HG02938 (cell line): ENCODE data around the gene HAO2.
A peak's percentile ranks its signal among the peaks of the same experiment; 100 is the strongest.
"Not testable (repeated sequence)": the region's sequence is repeated elsewhere in the genome, so short reads cannot be mapped to it uniquely, and the experiment has no call there.

Experiments
- ATAC-seq: cut with Tn5 transposase; IDR thresholded peaks from one replicate; pipeline ENCODE4 v1.9.1; 2021; ENCODE audit warnings: mild to moderate bottlenecking, moderate library complexity; ENCODE audit not compliant: unreplicated experiment

HAO2 gene

DNA sequence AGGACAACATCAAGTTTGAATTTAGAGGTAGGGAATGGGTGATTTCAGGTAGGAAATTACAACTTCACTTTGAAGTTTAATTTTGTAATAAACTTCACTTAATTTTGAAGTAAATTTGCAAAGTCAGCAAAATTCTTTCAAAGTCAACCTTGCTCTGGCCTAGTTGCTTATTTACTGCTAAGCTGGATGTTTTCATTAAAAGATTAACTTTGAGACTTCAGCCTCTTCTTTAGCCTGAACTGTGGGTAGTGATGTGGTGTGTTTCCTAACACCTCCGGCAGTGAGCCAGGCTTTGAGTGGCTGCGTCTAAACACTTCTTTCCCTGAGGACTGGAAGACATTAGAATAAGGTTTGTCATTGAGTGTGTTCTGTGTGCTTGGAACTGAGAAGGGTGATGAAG, at the start of gene HAO2:
Gene HAO2 (plus strand): TSS at position 232 of the 400 bp plus-strand sequence. CDS start 12,301 bp downstream, outside the sequence.
- ATAC-seq = no peak

DNA sequence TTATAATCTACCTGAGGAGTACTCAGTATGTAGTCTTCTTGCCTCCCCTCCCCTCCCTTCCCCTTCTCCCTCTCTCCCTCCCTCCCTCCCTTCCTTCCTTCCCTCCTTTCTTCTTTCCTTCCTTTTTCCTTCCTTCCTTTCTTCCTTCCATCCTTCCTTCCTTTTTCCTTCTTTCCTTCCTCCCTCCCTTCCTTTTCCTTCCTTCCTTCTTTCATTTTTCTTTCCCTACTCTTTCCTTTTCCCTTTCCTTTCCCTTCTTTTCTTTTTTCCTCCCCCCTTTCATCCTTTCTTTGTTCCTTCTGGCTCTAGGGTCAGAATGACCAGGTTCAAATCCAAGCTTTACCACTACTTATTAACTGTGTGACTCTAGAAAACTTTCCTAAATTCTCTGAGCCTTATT, 48.5 kb upstream of the HAO2 start:
- no peak for ATAC-seq

DNA sequence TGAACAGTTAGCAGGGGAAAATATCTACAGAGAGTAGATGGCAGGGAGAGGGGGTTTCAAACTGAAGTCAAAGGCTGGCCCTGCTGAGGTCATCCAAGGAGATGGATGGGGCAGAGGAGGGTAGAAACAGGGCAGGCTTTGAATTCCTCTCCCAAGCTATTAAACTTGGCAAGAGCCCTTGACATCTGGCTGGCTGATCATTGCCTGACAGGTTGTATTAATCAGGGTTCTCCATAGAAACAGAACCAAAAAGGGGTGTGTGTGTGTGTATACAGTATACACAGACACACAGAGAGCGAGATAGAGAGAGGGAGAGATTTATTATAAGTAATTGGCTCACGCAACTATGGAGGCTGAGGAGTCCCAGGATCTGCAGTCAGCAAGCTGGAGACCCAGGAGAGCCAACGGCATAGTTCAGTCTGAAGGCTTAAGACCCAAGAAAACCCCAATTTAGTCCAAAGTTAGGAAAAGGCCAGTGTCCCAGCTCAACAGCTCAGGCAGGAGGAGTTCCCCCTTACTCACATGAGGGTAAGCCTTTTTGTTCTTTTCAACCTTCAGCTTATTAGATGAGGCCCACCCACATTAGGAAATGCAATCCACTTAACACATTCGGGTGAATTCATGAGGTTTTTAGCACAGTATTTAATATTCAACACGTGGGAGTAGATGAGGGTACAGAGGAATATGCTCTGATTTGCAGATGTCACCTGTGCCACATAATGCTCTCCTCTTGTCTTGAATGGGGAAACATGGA, 46.7 kb upstream of the HAO2 start:
- no peak for ATAC-seq

DNA sequence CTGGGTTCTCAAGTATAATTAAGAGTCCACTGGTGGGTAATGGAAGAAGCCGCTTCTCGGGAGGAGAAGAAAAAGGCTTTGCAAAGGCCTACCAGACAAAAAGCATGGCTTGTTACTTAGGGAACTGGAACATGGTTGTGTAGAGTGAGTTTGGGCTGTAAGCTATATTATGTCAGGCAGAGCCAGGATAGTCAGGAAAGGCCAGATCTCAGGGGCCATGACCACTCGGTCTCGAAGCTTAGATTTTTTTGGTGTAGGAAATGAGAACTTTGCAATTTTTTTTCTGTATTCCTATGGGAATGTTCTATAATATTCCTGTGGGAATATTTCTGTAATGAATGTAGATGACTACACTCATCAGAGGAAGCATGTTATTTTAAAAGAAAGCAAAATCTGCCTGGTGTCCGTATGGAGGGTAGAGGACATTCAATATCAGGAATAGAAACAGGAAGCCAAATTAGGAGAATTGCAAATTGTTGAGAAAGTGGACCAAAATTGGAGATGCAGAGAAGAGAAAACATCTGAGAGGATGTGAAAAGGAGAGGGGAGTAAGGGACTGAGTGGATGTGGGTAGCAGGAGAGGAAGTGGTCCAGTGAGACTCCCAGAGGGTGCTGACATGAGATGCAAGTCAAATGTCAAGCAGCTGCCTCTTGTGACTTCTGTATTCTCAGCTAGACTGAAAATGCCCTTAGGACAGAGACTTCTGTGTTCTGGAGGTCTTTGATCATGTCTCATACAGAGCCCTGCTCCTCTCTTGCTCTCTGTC, 45.2 kb upstream of the HAO2 start:
- ATAC-seq = peak; percentile 93

DNA sequence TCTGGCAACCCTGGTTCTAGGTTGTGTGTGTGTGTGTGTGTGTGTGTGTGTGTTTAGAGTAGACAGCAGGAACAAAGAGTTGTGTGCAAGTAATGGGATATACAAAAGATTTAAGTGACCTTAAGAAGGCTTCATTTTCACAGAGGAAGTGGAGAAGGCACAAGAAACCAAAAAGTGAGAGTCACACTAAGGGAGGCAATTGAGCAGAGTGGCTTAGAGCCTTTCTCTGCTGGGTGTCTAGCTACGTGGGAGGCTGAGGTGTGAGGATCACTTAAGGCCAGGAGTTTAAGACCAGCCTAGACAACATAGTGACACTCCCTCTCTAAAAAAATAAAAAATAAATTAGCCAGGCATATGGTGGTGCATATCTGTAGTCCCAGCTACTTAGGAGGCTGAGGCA, 44.4 kb upstream of the HAO2 start:
- no peak for ATAC-seq

DNA sequence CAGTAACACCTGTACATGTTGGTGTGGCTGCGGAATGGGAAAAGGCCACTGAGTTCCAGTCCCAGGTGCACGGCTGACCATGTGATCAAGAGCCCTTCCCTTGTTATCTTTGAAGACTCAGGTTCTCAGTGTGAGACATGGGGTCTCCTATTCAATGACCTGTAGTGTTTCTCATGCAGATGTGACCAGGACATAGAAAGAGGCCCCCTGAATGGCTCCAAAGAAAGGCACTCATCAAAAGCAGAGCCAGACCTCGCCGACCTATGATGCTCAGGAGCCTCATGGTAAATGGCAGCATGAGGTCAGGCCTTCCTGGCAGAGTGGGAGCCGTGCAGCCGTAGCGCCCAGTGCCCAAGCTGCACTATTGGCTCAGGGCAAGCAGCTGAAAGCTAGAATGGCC, 42.3 kb upstream of the HAO2 start:
- no peak for ATAC-seq

DNA sequence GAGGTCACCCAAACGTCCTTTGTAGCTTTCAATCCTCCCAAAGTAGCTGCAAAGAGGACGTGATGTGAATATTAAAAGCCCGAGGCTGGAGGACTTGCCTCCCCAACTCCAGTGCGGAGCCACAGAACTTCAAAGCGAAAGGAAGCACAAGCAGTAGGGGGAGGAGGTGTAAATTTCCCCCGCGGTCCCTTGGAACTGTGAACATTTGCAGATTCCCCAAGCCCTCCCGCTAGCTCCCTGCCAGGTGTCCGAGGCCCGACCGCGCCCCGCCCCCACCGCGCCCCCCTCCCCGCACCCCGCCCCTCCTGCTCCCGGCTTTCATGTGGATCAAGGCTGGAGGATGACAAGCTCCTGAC, 41.5 kb upstream of the HAO2 start:
- ATAC-seq = no peak

DNA sequence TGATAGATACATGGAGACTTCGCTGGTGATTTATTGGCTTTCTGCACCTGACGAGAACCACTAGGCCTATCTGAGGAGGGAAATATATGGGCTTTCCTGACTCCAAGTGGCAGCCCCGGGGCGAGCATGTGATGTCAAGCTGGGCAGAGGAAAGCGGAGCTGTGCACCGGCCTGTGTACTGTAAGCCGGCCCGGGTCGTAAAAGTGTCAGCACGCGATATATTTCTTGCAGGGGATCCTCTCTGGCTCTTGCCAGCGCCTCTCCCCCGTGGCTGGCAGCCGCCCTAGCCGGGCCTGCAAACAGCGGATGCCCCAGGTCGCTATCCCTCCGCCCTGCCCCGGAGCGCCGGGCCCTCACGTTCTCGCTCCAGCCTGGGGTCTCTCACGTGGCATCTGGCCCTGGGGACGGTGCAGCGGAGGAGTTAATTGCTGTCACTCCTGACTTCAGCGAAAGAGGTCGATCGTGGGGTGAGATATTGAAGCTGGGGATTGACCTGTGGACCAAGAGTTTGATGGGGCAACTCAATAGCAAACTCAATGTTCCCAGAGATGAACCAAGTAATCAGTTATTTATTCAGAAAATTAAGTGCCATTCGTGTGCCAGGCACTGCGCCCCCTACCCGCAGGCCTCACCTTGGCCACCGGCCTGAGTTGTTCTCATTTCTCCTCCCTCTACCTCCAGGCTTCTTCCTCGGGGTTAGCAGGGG, 41.0 kb upstream of the HAO2 start:
- no peak for ATAC-seq

DNA sequence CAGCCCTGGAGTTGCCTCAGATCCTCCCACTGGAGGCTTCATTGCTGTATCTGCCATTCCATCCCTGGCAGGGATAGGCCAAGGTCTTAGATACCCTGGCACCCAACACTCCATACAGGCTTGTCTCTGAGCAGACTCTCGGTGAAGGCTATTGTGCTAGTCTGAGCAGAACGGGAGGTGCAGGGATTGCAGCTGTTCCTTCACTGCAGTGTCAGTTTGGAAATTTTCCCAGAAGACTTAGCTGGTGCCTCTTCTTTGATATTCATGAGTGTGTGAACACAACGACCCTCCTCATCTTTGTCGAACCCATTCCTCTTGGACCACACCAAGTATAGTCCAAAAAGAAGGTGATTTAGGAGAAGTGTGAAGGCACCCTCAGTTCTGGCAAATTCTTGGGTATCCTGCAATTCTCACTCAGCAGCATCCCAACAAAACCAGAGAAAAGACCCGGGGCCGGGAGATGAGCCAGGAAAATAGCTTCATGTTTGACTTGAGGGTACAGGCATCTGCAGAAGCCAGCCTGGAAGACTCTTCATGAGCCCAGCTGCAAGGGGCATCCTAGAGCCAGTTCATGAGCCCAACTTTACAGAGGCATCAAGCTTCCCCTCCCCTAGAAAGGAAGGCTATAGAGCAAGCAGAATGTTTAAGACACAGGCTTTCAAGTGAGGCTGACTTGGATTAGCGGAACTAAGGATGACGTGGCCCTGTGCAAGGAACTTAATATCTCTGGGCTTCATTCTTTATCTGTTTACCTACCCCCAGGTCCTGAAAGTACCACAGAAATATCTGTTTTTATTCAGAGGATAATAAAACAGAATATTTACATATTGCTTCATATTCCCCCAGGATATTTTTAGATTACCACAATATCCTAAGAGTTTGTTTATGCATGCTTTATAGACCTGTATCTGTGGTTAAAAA, 38.8 kb upstream of the HAO2 start:
- no peak for ATAC-seq

DNA sequence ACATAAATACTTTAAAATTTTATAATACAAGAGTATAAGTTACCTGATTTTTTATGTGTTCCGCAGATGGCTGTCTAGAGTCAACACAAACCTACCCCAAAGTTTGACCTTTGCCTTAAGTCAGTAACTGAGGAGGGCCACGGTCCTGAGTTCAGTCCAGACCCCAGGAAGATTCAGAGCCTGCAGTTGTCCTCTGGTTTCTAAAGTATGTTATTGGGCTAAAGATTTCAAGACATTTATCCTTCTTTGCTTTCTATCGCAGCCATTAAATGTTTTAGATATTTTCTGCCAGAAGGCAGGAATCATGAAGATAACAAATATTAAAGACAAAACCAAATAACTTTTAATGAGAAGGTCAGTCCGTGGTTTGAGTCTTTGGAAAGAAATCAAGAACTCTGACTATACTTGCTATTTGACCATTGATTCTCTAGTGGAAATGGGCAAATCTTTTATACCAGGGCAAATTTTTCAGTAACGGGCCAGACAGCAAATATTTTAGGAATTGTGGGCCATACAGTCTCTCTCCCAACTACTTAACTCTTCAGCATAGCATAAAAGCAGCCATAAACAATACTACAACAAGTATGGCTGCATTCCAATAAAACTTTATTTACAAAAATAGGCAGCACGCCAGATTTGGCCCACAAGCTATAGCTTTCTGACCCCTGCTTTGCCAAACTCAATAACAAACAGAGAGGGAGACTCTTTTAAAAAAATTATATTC, 38.0 kb upstream of the HAO2 start:
- no peak for ATAC-seq

DNA sequence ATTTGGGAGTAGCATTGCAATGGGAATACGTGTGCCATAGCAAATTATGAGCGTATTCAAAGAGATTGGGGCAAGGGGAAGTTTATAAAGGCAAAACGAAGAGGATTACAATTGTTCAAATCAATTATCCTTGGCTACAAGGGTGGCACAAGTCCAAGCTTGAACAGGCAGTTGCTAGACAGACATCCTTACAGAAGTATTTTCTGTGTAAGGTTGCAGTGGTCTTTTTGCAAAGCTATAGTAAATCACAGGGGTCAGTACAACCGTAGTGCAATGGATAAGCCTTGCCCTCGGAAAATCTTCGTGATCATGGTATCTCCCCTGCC, 37.4 kb upstream of the HAO2 start:
- ATAC-seq = no peak

DNA sequence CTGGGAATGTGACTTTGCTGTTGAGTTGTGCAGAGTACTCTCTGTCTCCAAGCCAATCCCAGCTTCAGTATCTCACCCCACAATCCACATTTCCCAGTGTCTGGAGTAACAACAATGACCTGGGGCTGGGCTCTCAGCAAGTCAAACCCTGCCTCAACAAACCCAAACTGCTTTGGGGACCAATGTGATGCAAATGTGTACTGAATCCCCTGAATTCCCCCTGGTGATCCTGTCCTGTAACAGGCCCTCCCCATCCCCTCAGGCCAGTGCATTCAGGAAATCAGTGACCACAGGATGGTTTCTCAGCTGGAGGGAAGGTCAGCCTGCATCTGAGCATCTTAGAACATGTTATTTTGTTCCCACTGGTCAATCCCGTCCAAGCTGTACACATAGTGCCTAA, 36.7 kb upstream of the HAO2 start:
- ATAC-seq = no peak

DNA sequence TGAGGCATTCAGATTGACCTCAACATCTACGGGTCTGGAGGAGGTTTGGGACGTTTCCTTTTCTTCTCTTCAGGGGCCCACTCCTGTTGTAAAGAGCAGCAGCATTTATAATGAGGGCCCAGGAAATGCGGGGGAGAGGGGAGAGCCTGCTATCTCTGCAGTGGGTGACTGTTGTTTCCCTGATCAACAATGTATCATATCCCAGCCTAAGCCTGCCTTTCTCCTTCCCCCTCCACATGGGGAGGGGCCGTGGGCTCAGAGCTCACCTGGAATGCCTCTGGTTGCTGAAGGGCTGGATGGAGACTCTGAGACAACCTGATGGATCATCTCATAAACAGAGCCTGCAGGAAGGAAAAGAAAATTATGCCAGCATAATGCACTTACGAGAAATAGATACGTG, 36.0 kb upstream of the HAO2 start:
- ATAC-seq = no peak

DNA sequence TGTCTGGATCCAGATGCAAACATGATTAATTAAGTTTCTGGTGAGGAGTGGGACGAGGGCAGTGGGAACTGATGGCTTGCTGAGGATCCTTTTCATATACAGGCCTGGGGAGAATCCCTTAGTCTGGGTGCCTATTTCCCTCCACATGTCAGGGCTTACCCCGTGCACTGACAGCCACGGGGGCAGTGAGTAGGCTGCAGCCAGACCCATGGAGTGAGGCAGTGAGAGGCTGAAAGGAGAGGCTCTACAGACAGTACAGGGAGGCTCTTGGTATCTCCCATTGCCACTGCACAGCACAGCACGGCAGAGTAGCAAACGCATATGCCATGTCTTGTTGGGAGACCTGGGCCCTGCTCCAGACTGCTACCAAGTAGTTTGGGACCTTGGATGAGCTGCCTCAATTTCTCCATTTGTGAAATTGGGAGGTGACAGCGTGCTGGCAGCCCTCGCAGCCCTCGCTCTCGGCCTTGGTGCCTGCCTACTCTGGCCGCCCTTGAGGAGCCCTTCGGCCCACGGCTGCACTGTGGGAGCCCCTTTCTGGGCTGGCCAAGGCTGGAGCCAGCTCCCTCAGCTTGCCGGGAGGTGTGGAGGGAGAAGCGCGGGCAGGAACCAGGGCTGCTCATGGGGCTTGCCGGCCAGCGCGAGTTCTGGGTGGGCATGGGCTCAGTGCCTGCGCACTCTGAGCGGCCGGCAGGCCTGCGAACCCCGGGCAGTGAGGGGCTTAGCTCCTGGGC, 35.3 kb upstream of the HAO2 start:
- ATAC-seq = no peak

DNA sequence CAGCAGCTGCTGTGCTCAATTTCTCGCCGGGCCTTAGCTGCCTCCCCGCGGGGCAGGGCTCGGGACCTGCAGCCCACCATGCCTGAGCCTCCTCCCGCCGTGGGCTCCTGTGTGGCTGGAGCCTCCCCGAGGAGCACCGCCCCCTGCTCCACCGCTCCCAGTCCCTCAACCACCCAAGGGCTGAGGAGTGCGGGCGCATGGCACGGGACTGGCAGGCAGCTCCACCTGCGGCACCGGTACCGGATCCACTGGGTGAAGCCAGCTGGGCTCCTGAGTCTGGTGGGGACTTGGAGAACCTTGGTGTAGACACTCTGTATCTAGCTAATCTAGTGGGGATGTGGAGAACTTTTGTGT, 34.7 kb upstream of the HAO2 start:
- not testable (repeated sequence) for ATAC-seq

DNA sequence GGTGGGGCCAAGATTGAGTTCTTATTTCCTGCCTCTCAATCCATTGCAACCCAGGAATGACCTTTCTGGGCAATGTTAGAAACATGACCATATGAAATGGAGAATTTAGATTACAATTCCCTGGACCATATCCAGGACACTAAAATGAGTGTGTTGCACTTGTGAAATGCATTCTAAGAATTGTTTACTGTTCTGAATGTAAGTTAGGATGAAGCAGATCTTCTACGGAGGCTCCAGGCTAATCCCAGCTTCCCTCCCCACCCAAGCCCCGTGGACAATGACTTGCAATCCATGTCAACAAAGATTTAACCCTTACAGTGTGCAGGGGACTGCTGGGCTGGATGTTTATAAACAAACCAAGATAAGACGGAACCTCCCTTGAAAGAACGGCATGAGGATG, 31.7 kb upstream of the HAO2 start:
- ATAC-seq = no peak

DNA sequence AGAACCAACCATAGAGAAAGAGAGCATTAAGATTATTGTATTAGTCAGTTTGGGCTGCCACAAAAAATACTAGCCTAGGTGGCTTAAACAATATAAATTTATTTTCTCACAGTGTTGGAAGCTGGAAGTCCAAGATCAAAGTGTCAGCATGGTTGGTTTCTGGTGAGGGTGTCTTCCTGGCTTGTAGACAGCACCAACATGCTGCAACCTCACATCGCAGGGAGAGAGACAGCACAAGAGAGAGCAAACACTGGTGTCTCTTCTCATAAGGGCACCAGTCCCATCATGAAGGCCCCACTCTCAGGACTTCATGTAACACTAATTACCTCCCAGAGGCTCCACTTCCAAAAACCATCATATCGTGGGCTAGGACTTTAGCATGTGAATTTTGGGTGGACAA, 30.6 kb upstream of the HAO2 start:
- no peak for ATAC-seq

DNA sequence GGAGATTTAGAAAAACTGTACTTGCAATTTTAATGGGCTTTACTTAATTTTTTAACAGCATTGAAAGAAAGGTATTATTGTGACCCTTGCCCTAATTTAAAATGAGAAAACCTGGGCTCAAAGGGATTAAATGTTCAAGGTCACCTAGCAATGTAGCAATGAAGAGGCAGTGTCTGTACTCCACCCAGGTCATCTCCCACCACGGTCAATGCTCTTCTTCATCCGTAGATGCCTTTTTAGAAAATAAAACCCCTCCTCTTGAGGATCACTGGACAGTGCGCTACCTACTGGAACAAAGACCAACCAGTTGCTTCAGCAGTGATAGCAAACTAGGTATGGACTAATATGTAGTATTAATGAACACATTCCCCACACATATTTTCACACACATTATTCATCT, 29.8 kb upstream of the HAO2 start:
- ATAC-seq = no peak

DNA sequence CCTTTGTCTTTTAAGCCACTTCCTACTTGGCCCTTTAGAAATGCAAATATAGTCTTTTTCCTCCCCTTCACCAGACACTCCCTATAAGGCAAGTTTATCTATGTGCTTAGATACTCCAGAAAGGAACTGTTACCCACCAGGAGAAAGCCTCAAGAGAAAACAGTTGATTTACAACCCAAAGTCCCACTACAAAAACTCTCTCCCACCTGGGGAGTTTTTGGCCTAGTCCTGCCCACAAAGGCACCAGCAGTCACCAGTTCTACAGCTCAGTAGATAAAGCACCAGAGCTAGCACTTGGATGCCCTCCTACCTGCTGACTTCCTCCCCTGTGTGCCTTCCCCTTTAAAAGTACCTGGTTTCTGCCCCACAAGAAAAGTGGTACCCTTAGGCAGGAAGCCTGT, 27.7 kb upstream of the HAO2 start:
- ATAC-seq = no peak
